Stimulated activated CD8-positive, alpha-beta memory T cell treated with anti-CD3 and anti-CD28 coated beads, Interleukin-7, amount 100 ng/mL, for 1 hour (primary cell): Measurements from ENCODE around the gene ANKRD44.

Source experiments
- DNase-seq, 2 donors: peaks; one replicate each; pipeline ENCODE4 v3.0.0-alpha.2; 2020; ENCODE audit warnings: low read depth in 2 of 2

ANKRD44 gene

DNA sequence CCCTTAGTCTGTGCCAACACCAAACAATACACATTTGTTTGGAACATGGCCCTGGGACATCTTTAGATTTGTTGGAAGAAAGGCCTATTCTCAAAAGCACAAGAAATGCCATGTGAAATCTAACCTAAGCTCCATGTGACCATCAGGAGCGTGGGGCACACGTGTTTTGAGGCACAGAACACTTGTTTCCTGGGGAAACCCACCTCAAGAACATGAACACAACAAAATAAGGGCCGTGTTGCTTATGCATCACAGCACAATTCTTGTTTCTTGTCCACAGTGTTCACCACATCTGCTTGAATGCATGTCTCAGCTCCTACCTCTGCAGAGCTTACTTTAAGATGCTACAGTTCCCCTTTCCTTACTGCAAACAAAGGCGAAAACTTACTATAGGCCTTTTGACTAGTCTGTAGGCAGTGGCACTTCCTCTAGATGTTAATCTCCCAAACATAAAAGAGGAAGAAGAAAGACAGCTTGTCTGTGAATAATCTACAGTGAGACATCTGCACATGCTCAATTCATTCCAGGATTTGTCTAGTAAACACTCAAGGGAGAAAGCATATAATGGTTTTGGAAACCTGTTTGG is 165.0 kb downstream of the ANKRD44 start:
- DNase-seq: no peak

GRCh38 chr2:197144183-197144582 is 166.4 kb downstream of the ANKRD44 start:
- no peak for DNase-seq

DNA sequence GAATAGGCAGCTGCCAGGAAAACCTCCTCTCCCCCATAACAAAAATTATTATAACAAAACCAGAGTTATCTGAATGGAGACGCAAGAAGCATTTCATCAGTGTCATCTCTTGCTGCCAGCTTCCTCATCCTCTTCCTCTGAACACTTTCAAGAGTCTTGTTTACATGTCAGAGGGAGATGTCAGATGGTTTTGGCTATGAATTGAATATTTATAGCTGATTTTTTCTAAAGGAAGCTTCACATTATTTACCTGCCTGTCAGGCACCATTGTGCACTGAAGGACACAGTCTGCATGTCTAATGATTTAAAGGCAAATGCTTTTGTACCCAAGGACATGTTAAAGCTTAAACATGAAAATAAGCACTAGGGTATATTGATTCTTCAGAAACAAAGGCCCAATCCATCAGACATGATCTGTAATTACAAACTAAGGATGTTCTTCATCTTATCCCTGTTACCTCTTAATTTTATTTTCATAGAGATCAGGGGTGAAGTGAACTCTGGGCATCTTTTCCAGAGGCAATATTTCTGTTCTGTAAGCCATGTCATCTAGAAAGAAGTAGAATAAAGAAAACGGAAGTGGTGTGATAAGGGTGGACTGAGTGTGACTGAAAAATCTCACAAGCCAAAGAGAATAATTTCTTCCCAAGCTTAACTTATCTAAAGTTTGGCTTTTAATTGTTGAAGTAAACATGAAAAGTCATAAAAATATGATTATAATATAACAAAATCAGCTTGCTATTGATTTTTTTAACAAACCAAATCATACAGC is 168.7 kb downstream of the ANKRD44 start:
- no peak for DNase-seq

DNA sequence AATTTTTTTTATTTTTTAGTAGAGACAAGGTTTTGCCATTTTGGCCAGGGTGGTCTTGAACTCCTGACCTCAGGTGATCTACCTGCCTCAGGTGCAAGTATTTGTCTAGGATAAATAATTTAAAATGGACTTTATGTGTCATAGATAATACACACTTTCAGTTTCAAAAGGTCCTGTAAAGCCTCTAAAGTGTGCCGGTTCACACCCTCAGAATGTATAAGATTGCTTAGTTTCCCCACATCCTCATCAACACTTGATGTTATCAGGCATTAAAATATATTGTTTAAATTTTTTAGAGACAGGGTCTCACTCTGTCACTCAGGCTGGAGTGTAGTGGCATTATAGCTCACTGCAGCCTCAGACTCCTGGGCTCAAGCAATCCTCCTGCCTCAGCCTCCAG is 170.5 kb downstream of the ANKRD44 start:
- no peak for DNase-seq

DNA sequence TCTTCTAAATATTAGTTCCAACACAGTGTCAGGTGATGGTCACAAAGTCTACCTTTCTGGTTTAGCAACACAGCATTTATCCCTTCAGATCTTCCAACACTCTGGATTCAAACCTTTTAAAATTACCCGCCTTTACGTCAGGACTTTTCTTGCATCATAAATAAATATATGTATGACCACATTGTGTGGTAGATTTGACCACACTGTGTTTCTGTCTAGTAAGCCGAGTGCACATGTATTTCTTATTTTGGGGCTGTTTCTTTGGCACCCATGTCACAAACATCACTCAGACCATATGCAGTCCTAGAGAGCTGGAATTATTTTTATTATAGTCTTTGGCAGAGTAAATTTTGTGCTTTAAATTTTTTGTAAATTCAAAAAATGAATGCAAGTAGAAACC is 172.1 kb downstream of the ANKRD44 start:
- no peak for DNase-seq

GRCh38 chr2:197137826-197138477 is 172.6 kb downstream of the ANKRD44 start:
- no peak for DNase-seq

DNA sequence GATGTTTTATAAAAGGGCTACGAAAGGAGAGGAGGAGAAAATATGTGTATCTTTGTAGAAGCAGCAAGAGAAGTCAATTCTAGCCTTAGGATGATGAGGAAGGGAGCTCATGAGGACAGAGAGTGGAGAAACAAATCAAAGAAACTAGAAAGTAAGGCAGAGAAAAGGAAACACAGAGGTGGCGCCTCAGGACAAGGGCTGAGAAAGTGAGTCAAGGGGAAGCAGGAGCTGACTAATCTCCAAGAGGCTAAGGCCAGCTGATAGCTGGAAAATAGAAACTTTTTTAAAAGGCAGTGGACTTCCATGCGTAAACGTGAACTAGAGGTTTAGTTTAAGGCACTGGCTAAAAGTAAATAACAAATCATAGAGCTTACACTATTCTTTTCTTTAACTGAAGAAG is 173.3 kb downstream of the ANKRD44 start:
- DNase-seq: no peak

DNA sequence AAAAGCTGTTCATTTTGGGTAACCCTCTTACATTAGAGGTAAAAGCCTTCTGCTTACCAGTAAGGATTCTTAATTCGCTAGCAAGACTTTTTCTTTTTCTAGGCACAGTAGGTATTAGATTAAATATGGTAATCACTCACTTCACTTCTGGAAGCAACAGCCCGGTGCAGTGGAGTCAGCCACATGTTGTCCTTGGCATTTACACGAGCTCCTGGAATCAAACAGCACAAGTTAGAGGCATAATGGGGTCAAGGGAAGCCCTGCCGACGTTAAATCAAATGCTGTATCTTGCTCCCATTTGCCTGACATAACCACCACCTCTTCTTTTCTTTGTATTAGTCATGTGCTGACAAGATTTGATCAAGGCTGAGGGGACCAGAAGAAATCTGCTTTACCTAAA is 174.1 kb downstream of the ANKRD44 start:
- DNase-seq: no peak

- DNase-seq: no peak
These were observed 174.8 kb downstream of the ANKRD44 start for GRCh38 chr2:197135806-197136205.

- DNase-seq: no peak
These were observed 176.4 kb downstream of the ANKRD44 start for GRCh38 chr2:197134206-197134605.

- DNase-seq: no peak
These were observed 179.1 kb downstream of the ANKRD44 start for GRCh38 chr2:197131558-197131855.

- DNase-seq: no peak
These were observed 180.3 kb downstream of the ANKRD44 start for GRCh38 chr2:197130318-197130717.

- no peak for DNase-seq
These were observed 181.7 kb downstream of the ANKRD44 start for GRCh38 chr2:197128897-197129296.

DNA sequence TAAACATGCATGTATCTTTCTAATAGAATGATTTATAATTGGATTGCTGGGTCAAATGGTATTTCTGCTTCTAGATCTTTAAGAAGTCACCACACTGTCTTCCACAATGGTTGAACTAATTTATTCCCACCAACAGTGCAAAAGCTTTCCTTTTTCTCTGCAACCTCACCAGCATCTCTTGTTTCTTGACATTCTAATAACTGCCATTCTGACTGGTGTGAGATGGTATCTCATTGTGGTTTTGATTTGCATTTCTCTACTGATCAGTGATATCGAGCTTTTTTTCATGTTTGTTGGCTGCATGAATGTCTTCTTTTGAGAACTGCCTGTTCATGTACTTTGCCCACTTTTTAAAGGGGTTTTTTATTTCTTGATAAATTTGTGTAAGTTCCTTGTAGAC is 182.5 kb downstream of the ANKRD44 start:
- no peak for DNase-seq

DNA sequence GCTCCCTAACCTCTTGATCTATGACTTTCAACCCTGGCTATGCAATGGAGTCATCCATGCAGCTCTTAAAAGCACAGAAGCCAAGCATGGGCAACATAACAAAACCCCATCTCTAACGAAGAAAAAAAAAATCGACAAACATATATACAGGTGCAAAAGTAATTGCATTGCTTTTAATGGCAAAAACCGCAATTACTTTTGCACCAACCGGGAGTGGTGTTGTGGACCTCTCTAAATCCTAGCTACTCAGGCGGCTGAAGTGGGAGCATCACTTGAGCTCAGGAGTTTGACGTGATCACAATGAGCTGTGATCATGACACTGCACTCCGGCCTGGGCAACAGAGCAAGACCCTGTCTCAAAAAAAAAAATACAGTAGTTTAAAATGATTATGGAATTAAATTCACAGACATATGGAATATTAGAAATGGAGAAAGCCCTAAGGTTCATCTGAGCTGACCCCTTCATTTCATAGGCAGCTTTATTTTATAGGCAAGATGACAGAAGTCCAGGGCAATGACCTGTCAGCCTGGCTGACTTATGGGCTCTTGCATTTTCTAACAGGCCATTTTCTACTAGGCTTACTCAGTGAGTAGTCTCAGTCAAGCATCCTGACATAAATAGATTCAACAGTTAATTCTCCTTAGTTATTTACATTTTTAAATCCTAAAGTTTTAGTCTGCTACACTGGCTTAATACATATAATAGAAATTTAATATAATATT is 183.8 kb downstream of the ANKRD44 start:
- DNase-seq: no peak

GRCh38 chr2:197124639-197125390 is 185.8 kb downstream of the ANKRD44 start:
- no peak for DNase-seq

DNA sequence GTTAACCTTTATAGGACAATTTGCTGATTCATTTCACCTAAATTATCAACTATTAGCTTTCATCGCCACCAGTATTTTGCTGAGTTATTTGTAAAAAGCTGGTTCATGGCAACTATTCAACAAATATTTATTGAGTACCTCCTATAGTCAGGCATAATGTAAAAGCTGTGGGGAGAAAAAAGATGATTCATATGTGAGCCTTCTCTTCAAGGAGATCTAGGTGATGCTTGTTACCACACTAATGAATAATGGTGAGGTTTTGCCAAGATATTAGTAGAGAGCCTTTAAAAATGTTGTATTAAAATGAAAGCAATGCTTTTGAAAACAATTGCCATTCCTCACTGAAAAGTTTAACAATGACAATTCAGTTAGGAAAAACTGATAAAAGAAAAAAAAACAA is 187.8 kb downstream of the ANKRD44 start:
- no peak for DNase-seq

DNA sequence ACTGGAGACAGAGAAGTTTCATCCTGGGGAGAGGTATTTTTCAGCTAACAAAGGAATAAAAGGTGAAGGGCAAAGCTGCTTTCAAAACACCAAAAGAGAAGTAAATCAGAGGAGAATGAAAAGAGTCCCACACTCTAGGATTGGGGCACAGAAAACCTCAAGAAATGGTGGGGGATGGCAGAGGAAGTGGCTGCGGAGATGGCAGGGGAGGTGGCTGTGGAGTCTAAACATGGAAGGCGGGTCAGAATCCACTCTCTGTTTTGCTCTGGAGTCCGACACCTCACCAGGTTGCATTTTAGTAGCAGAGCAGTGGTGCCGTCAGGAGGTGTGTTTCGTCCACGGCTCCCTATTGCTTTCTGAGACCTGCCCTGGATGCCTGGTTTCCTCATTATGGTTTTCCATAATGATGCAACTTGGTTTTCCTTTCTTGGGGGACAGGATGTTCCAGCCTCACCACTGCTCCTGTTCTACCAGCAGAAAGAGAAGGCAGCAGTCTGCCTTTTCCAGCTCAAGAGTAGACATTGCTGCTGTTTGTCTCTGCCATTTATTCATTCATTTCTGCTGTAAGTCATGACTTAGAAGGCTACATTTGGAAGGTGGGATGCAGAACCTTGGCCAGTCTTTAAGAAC is 188.7 kb downstream of the ANKRD44 start:
- no peak for DNase-seq

- DNase-seq: no peak
These were observed 189.3 kb downstream of the ANKRD44 start for GRCh38 chr2:197121255-197121654.

GRCh38 chr2:197116306-197116879 is 194.2 kb downstream of the ANKRD44 start:
- no peak for DNase-seq

- DNase-seq: no peak
These were observed 195.3 kb downstream of the ANKRD44 start for GRCh38 chr2:197115325-197115724.
